H1 (cell line): Measurements from ENCODE around the gene PDE4DIP.
"Not testable (repeated sequence)": the region's sequence is repeated elsewhere in the genome, so short reads cannot be mapped to it uniquely, and the experiment has no call there.

Experiments
- CEBPB ChIP-seq: IDR thresholded peaks from 2 replicates; pipeline ENCODE4 v1.6.1; 2012; ENCODE audit warnings: low read depth, low read length
- CTCF ChIP-seq, 3 experiments: IDR thresholded peaks; 1 replicate in 2 of 3; 2 replicates in 1 of 3; pipeline versions ENCODE4 v1.5.1 to v1.6.1; 2011; ENCODE audit warnings: low read length in 3 of 3, mild to moderate bottlenecking in 3 of 3, inconsistent platforms in 2 of 3, low read depth in 1 of 3, moderate library complexity in 1 of 3; ENCODE audit not compliant: insufficient read depth in 1 of 3; ENCODE audit errors: control extremely low read depth in 1 of 3
- EP300 ChIP-seq, 2 experiments: IDR thresholded peaks; 1 replicate in 1 of 2; 2 replicates in 1 of 2; pipeline ENCODE4 v1.6.1; 2011 to 2012; ENCODE audit warnings: low read depth in 2 of 2, low read length in 2 of 2, mild to moderate bottlenecking in 2 of 2, borderline replicate concordance in 1 of 2, inconsistent platforms in 1 of 2, moderate library complexity in 1 of 2
- EZH2 ChIP-seq: fragments of 200-600 bp; sonication (generic); IDR thresholded peaks from 2 replicates; pipeline ENCODE4 v1.7.1; 2012; ENCODE audit warnings: low read depth, mild to moderate bottlenecking, moderate library complexity, low read length, inconsistent platforms; ENCODE audit not compliant: severe bottlenecking
- GABPA ChIP-seq: IDR thresholded peaks from 2 replicates; pipeline ENCODE4 v1.6.1; 2011; ENCODE audit warnings: mild to moderate bottlenecking, low read length, moderate library complexity, borderline replicate concordance; ENCODE audit not compliant: insufficient read depth
- RAD21 ChIP-seq, 2 experiments: IDR thresholded peaks in 1 of 2; conservative IDR thresholded peaks in 1 of 2; 2 replicates each; pipeline ENCODE4 v1.6.1; 2011; ENCODE audit warnings: low read depth in 2 of 2, low read length in 2 of 2, improper control_type of control experiment in 1 of 2, inconsistent platforms in 1 of 2, mild to moderate bottlenecking in 1 of 2, moderate library complexity in 1 of 2
- YY1 ChIP-seq: IDR thresholded peaks from 2 replicates; pipeline ENCODE4 v1.6.1; 2011; ENCODE audit warnings: low read depth, mild to moderate bottlenecking, low read length

DNA sequence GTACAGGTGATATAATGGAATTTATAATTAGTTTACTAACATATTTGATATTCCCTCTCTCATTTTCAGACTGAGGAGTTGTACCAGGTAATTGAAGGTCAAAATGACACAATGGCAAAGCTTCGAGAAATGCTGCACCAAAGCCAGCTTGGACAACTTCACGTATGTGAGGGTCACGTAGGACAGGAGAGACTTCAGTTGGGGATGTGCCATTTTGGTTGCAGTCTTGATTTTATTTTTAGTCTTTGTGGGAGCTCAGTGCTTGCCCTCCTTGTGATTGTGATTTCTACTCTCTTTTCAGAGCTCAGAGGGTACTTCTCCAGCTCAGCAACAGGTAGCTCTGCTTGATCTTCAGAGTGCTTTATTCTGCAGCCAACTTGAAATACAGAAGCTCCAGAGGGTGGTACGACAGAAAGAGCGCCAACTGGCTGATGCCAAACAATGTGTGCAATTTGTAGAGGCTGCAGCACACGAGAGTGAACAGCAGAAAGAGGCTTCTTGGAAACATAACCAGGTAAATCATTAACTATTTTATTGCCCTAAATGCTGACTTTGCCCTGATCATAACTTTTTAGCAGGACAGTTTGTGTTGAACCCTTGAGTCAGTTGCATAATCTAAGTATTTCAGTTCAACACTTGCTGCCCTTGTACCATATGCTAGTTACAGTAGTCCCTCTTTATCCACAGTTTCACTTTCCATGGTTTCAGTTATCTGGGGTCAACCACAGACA, 118.1 kb downstream of the PDE4DIP start:
- not testable (repeated sequence) for TF ChIP-seq CTCF (IDR thresholded peaks at IDR 0.05; ENCODE audit: control extremely low read depth in 1 of 3, insufficient read depth in 1 of 3, low read depth in 1 of 3, low read length in 3 of 3); RAD21 (IDR thresholded peaks at IDR 0.05 in 1 of 2, conservative IDR thresholded peaks at IDR 0.05 in 1 of 2; ENCODE audit: low read depth in 2 of 2, low read length in 2 of 2); CEBPB; YY1; GABPA; EZH2; EP300 (IDR thresholded peaks at IDR 0.05; ENCODE audit: borderline replicate concordance in 1 of 2, low read depth in 2 of 2, low read length in 2 of 2)
